ENCODE results near the gene ATXN3L.

Gene ATXN3L

GRCh38 chrX:13339607-13340006 lies 19.8 kb upstream of the ATXN3L start:
- DNase-seq (ENCODE audit: low read depth) = no peak
- H3K4me3 ChIP-seq (replicated peaks; ENCODE audit: low read depth, low read length) = no peak overlapping the region
- TF ChIP-seq CTCF (IDR thresholded peaks at IDR 0.05; ENCODE audit: low read length, missing control alignments) = no peak

DNA sequence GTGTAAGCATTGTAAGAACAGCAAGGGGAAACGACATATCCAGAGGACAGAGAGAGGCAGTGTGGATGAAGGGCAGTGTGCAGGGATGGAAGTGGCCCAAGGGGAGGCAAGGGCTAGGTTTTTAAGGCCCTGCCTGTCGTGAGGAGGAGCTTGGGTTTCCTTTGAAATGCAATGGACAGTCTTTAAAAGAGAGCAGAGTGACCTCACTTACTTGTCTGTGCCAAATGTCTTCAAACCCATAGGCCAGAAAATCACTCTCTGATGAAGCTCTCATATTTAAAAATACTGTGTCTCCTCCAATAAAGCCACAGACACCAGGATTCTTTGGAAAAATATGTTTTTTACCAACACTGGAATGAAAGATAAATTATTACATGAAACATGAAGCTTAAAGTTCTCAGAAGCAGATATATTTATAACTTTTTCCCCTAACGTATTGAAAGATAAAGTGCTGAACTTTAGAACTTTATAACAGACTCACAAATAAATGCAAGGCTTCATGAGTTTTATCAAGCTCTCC lies 19.2 kb upstream of the ATXN3L start:
- H3K4me3 ChIP-seq (replicated peaks; ENCODE audit: low read depth, low read length) = no peak overlapping the region
- TF ChIP-seq CTCF (IDR thresholded peaks at IDR 0.05; ENCODE audit: low read length, missing control alignments) = no peak
- DNase-seq (ENCODE audit: low read depth) = no peak

GRCh38 chrX:13334491-13334890 lies 14.6 kb upstream of the ATXN3L start:
- no peak for TF ChIP-seq CTCF (IDR thresholded peaks at IDR 0.05; ENCODE audit: low read length, missing control alignments)
- H3K4me3 ChIP-seq (replicated peaks; ENCODE audit: low read depth, low read length) = no peak overlapping the region
- peak; percentile 35 for DNase-seq (ENCODE audit: low read depth)

DNA sequence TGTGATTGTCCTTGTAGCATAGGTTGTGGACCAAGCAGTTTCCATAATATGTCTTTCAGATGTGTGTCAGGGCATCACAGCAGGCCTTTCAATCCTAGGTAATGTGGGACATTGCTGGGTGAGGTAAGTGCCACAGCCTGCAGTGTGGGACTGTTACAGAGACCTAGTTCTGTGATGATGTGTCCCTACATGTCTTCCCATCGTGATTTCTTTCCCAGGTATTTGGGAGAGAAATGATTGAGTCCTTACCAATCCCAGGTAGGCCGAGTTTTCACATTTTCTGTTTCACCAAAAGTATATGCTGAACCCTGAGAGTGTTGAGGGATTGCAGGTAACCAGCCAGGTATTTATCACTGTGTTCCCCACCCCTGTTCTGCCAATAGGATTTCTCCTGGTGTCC lies 10.6 kb upstream of the ATXN3L start:
- DNase-seq (ENCODE audit: low read depth) = no peak
- no peak for TF ChIP-seq CTCF (IDR thresholded peaks at IDR 0.05; ENCODE audit: low read length, missing control alignments)
- H3K4me3 ChIP-seq (replicated peaks; ENCODE audit: low read depth, low read length) = no peak overlapping the region

DNA sequence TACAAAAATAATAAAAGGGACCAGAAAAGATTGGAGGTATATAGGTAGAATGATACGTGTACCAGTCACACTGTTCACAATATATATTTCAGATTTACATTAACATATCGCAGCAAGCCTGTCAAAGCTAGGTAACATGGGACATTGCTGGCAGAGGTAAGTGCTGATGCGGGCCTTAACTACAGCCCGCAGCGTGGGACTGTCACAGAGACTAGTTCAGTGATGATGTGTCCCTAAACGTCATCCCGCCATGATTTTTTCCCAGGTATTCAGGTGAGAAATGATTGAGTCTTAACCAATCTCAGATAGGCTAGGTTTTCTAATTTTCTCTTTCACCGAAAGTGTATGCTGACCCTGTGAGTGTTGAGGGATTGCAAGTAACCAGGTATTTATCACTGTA lies 7.8 kb upstream of the ATXN3L start:
- no peak for DNase-seq (ENCODE audit: low read depth)
- no peak overlapping the region for H3K4me3 ChIP-seq (replicated peaks; ENCODE audit: low read depth, low read length)
- no peak for TF ChIP-seq CTCF (IDR thresholded peaks at IDR 0.05; ENCODE audit: low read length, missing control alignments)

GRCh38 chrX:13323241-13323640 lies 3.4 kb upstream of the ATXN3L start:
- TF ChIP-seq CTCF (IDR thresholded peaks at IDR 0.05; ENCODE audit: low read length, missing control alignments) = no peak
- no peak overlapping the region for H3K4me3 ChIP-seq (replicated peaks; ENCODE audit: low read depth, low read length)
- no peak for DNase-seq (ENCODE audit: low read depth)

DNA sequence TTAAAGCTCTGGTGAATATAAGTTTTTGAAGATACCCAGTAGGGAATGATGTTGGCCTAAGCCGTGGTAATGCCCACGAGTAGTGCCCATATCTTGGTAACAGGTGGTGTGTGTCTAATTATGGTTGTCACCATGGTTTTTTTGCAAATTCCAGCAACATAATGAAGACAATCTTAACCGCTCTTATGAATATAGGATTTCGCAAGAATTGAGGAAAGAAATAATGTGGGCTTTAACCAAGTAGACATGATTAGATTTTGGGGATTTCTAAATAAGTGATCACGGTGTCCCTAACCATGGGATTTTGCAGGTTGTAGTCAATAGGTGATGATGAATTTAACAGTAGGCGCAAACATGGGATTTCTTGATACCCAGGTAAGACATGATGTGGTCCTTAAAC lies 2.5 kb downstream of the ATXN3L start:
- DNase-seq (ENCODE audit: low read depth) = no peak
- H3K4me3 ChIP-seq (replicated peaks; ENCODE audit: low read depth, low read length) = no peak overlapping the region
- TF ChIP-seq CTCF (IDR thresholded peaks at IDR 0.05; ENCODE audit: low read length, missing control alignments) = no peak
